ENCODE measurements around the gene CA7. TPM values are rescaled to one million over a fixed set of nuclear protein-coding genes. Genes with fewer than 3 reads are reported as not detected.
A peak's percentile ranks its signal among the peaks of the same experiment; 100 is the strongest.

CA7 gene
- total RNA-seq, 6 donors from 2014 or later: not detected

DNA sequence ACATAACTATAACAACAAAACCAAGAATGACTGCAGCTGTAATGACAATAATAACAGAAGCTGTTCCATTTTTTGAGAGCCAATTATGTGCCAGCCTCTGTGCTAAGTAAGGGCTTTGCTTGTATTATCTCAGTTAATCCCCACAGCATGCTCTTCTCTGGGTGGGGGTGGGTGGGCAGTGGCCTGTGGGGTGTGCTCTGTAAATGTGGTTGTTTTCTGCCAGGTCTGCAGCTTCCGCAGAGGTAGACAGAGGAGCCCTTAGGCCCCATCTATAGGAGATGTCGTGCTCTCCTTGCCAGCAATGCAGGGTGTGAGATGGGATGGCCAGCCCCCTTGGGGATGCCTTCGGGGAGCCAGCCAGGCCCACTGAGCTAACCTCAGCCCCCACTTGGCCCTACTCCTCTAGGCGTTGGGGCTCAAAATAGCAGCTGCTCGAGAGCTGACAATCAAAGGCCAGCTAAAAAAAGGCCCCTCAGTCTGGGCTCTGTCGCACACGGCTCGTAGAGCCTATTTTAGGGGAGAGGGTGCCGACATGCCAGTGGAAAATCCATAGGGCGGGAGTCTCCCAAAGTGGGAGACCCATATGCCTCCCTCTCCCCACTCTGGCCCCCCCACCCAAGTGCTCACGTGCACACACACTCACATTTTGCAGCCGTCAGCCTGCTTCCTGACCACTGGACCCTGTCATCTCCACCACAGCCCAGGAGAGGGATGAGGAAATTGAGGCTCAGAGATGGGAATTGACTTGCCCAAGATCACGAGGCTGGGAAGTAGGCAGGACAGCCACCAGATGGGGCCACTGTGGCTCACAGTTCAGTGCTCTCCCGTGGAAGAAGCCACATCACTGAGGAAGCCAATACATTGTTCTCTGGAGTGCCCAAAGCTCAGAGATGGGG lies 58.7 kb downstream of the CA7 start:
- TF ChIP-seq EP300 (IDR thresholded peaks at IDR 0.05): peak in 1 of 4 donors; percentile 27
- TF ChIP-seq, protein P1, sequence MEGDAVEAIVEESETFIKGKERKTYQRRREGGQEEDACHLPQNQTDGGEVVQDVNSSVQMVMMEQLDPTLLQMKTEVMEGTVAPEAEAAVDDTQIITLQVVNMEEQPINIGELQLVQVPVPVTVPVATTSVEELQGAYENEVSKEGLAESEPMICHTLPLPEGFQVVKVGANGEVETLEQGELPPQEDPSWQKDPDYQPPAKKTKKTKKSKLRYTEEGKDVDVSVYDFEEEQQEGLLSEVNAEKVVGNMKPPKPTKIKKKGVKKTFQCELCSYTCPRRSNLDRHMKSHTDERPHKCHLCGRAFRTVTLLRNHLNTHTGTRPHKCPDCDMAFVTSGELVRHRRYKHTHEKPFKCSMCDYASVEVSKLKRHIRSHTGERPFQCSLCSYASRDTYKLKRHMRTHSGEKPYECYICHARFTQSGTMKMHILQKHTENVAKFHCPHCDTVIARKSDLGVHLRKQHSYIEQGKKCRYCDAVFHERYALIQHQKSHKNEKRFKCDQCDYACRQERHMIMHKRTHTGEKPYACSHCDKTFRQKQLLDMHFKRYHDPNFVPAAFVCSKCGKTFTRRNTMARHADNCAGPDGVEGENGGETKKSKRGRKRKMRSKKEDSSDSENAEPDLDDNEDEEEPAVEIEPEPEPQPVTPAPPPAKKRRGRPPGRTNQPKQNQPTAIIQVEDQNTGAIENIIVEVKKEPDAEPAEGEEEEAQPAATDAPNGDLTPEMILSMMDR (IDR thresholded peaks at IDR 0.05): no peak
- no peak for TF ChIP-seq POLR2AphosphoS5 (IDR thresholded peaks at IDR 0.05)
- Histone ChIP-seq H3K4me1 (peaks cover 36 to 43% (median 40%) of the 10 kb centered on the region in 4 donors), H3K27ac (peak overlapping the region; percentile 27 to 67 (median 60)), H3K27me3 (no peaks in the 10 kb centered on the region), H3K36me3 (no peaks in the 10 kb centered on the region), H3K9me3 (no peaks in the 10 kb centered on the region), H3K4me3 (no peak overlapping the region)
- WGBS, 2 donors: 63 to 65% methylated on average over 7 to 13 of the region's 14 CpGs
- DNase-seq (no peak), ATAC-seq (ENCODE audit: low FRiP score in 2 of 2) (no peak)

Other genes starting within 250 kb of the CA7 start
- 10 to 100 TPM in 5 of 6 donors, 1 to 10 TPM in 1; 4.2 to 52.1 (median 23.6) TPM for gene CMTM3, start 239.7 kb upstream of the CA7 start, total RNA-seq
- 10 to 100 TPM; 35.6 to 82.1 (median 55.1) TPM for gene CMTM4, start 147.7 kb upstream of the CA7 start, total RNA-seq
- 100 to 1,000 TPM in 5 of 6 donors, 10 to 100 TPM in 1; 91.5 to 190 (median 132) TPM for gene DYNC1LI2, start 92.8 kb upstream of the CA7 start, total RNA-seq
- under 1 TPM in 2 of 6 donors, not detected in 4; 0.31 to 0.55 TPM for gene TERB1, start 42.8 kb upstream of the CA7 start, total RNA-seq
- gene NAE1, start 13.4 kb upstream of the CA7 start, total RNA-seq: 10 to 100 TPM; 12.9 to 48.7 (median 34.0) TPM
- 10 to 100 TPM; 12.3 to 24.6 (median 17.4) TPM for gene PDP2, start 36.1 kb downstream of the CA7 start, total RNA-seq
- 1 to 10 TPM in 2 of 6 donors, under 1 TPM in 1, not detected in 3; 0.40 to 1.8 (median 1.7) TPM for gene CDH16, start 74.5 kb downstream of the CA7 start, total RNA-seq
- gene RRAD, start 81.1 kb downstream of the CA7 start, total RNA-seq: 10 to 100 TPM; 13.8 to 50.3 (median 47.0) TPM
- gene CIAO2B, start 90.0 kb downstream of the CA7 start, total RNA-seq: 100 to 1,000 TPM in 1 of 6 donors, 10 to 100 TPM in 5; 59.6 to 131 (median 73.2) TPM
- gene CES2, start 91.1 kb downstream of the CA7 start, total RNA-seq: 10 to 100 TPM; 32.2 to 76.1 (median 46.5) TPM
- gene CES3, start 116.9 kb downstream of the CA7 start, total RNA-seq: 1 to 10 TPM; 1.4 to 6.2 (median 2.9) TPM
- gene CES4A, start 144.2 kb downstream of the CA7 start, total RNA-seq: 10 to 100 TPM in 5 of 6 donors, 1 to 10 TPM in 1; 9.9 to 39.7 (median 20.2) TPM
- gene CBFB, start 184.7 kb downstream of the CA7 start, total RNA-seq: 10 to 100 TPM; 31.4 to 73.4 (median 54.1) TPM

Measured in upper lobe of left lung (tissue), 6 donors.